ENCODE results near the gene GREM1. TPM values are rescaled to one million over a fixed set of nuclear protein-coding genes. Genes with fewer than 3 reads are reported as not detected.

Gene GREM1
- polyA plus RNA-seq, 1 of the 3 experiments (the other 2 are of a cell fraction) = 23.9 TPM

- H3K9ac ChIP-seq = no peak overlapping the region
- DNase-seq = no peak
- WGBS (ENCODE audit: low lambda C conversion rate) = 95% methylated on average over 4 of the region's 4 CpGs
- no peaks in the 10 kb centered on the region for H3K9me3 ChIP-seq
- H3K27ac ChIP-seq (ENCODE audit: low read depth in 2 of 2, low read length in 1 of 2) = no peak overlapping the region
- H3K36me3 ChIP-seq (replicated peaks in 1 of 2; ENCODE audit: control insufficient read depth in 1 of 2, insufficient read depth in 2 of 2, low read length in 1 of 2) = no peaks in the 10 kb centered on the region
- H3F3A ChIP-seq (replicated peaks; ENCODE audit: insufficient read depth) = peaks cover 22% of the 10 kb centered on the region
- H3K9me2 ChIP-seq = no peaks in the 10 kb centered on the region
- no peak overlapping the region for H3K4me2 ChIP-seq
- CTCF ChIA-PET = interaction anchor here (1.3 to 2.3 kb wide), 2 partner anchors 10 to 17 kb away, joined by 4 to 8 read pairs; no protein-coding TSS in a partner anchor
- no peaks in the 10 kb centered on the region for H4K20me1 ChIP-seq (ENCODE audit: insufficient read depth)
- POLR2A ChIA-PET = interaction anchor here (0.7 kb wide), 1 partner anchor 14 kb away, joined by 3 read pairs; no protein-coding TSS in a partner anchor
- TF ChIP-seq SIN3A (IDR thresholded peaks at IDR 0.05; ENCODE audit: borderline replicate concordance, low read depth, low read length) (no peak), EP300 (IDR thresholded peaks at IDR 0.05; ENCODE audit: borderline replicate concordance in 1 of 2, low read depth in 1 of 2, low read length in 1 of 2) (peak in 1 of 2 experiments; percentile 17; a peak in 1 of 4 replicates)
- H3K4me3 ChIP-seq (ENCODE audit: low read depth in 2 of 2, low read length in 1 of 2) = no peak overlapping the region
- H3K4me1 ChIP-seq (ENCODE audit: control insufficient read depth in 1 of 2, insufficient read depth in 2 of 2, low read depth in 1 of 2, low read length in 1 of 2) = peaks cover 2 to 23% of the 10 kb centered on the region in 2 experiments; a peak in 3 of 4 replicates
- no peak overlapping the region for H2AFZ ChIP-seq (ENCODE audit: low read depth)
- no peaks in the 10 kb centered on the region for H3K79me2 ChIP-seq (ENCODE audit: insufficient read depth)
- H3K27me3 ChIP-seq (ENCODE audit: insufficient read depth) = no peaks in the 10 kb centered on the region
These were observed 38.5 kb upstream of the GREM1 start for GRCh38 chr15:32679298-32679690.

DNA sequence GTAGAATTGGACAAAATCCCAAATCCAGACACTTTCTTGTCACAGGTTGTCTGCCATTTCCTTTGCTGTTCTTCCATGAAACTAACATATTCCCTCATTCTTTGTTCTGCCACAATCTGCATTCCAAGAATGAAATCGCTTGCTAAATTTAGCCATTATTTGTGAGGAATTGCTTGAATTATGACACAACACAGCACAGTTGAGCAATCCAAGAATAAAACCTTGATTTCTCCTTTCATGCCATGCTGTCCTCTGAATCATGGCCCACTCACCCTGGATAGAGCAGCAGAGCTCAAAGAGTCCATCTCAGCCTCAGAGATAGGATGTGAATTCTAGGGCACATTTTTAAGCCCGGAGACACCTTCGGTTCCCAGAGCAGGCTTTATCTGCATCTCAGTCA is 35.2 kb upstream of the GREM1 start:
- no peak for DNase-seq
- Histone ChIP-seq H3K4me1 (ENCODE audit: control insufficient read depth in 1 of 2, insufficient read depth in 2 of 2, low read depth in 1 of 2, low read length in 1 of 2) (peaks cover 2 to 37% of the 10 kb centered on the region in 2 experiments), H3K9me3 (no peaks in the 10 kb centered on the region), H3K9ac (peak overlapping the region; percentile 71), H2AFZ (ENCODE audit: low read depth) (peak overlapping the region; percentile 19; the same call in 1 of the 2 replicates), H3K79me2 (ENCODE audit: insufficient read depth) (peaks cover 18% of the 10 kb centered on the region; the same call in 1 of the 2 replicates), H3K36me3 (replicated peaks in 1 of 2; ENCODE audit: control insufficient read depth in 1 of 2, insufficient read depth in 2 of 2, low read length in 1 of 2) (no peaks in the 10 kb centered on the region), H3F3A (replicated peaks; ENCODE audit: insufficient read depth) (peaks cover 46% of the 10 kb centered on the region), H3K9me2 (no peaks in the 10 kb centered on the region), H3K4me3 (ENCODE audit: low read depth in 2 of 2, low read length in 1 of 2) (no peak overlapping the region), H3K27ac (ENCODE audit: low read depth in 2 of 2, low read length in 1 of 2) (peak overlapping the region; percentile 70 to 98), H4K20me1 (ENCODE audit: insufficient read depth) (no peaks in the 10 kb centered on the region), H3K27me3 (ENCODE audit: insufficient read depth) (no peaks in the 10 kb centered on the region), H3K4me2 (peak overlapping the region; percentile 13)
- 63% methylated on average over 3 of the region's 3 CpGs for WGBS (ENCODE audit: low lambda C conversion rate)
- ChIA-PET POLR2A (no interaction called here), CTCF (no interaction called here)
- TF ChIP-seq USF2 (IDR thresholded peaks at IDR 0.05; ENCODE audit: borderline replicate concordance, low read depth, low read length) = no peak
- no peak for TF ChIP-seq RFX5 (IDR thresholded peaks at IDR 0.05; ENCODE audit: low read length)
- no peak for TF ChIP-seq RAD21 (IDR thresholded peaks at IDR 0.05; ENCODE audit: low read length)
- TF ChIP-seq SMC3 (IDR thresholded peaks at IDR 0.05; ENCODE audit: low read depth, low read length) = no peak
- TF ChIP-seq CHD2 (IDR thresholded peaks at IDR 0.05; ENCODE audit: low read length, partially characterized antibody) = no peak
- TF ChIP-seq, protein P1, sequence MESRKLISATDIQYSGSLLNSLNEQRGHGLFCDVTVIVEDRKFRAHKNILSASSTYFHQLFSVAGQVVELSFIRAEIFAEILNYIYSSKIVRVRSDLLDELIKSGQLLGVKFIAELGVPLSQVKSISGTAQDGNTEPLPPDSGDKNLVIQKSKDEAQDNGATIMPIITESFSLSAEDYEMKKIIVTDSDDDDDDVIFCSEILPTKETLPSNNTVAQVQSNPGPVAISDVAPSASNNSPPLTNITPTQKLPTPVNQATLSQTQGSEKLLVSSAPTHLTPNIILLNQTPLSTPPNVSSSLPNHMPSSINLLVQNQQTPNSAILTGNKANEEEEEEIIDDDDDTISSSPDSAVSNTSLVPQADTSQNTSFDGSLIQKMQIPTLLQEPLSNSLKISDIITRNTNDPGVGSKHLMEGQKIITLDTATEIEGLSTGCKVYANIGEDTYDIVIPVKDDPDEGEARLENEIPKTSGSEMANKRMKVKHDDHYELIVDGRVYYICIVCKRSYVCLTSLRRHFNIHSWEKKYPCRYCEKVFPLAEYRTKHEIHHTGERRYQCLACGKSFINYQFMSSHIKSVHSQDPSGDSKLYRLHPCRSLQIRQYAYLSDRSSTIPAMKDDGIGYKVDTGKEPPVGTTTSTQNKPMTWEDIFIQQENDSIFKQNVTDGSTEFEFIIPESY (IDR thresholded peaks at IDR 0.05; ENCODE audit: borderline replicate concordance, low read depth) = no peak
- TF ChIP-seq SIN3A (IDR thresholded peaks at IDR 0.05; ENCODE audit: borderline replicate concordance, low read depth, low read length) = no peak
- TF ChIP-seq USF1 (IDR thresholded peaks at IDR 0.05; ENCODE audit: borderline replicate concordance, low read depth) = no peak
- TF ChIP-seq, protein P2, sequence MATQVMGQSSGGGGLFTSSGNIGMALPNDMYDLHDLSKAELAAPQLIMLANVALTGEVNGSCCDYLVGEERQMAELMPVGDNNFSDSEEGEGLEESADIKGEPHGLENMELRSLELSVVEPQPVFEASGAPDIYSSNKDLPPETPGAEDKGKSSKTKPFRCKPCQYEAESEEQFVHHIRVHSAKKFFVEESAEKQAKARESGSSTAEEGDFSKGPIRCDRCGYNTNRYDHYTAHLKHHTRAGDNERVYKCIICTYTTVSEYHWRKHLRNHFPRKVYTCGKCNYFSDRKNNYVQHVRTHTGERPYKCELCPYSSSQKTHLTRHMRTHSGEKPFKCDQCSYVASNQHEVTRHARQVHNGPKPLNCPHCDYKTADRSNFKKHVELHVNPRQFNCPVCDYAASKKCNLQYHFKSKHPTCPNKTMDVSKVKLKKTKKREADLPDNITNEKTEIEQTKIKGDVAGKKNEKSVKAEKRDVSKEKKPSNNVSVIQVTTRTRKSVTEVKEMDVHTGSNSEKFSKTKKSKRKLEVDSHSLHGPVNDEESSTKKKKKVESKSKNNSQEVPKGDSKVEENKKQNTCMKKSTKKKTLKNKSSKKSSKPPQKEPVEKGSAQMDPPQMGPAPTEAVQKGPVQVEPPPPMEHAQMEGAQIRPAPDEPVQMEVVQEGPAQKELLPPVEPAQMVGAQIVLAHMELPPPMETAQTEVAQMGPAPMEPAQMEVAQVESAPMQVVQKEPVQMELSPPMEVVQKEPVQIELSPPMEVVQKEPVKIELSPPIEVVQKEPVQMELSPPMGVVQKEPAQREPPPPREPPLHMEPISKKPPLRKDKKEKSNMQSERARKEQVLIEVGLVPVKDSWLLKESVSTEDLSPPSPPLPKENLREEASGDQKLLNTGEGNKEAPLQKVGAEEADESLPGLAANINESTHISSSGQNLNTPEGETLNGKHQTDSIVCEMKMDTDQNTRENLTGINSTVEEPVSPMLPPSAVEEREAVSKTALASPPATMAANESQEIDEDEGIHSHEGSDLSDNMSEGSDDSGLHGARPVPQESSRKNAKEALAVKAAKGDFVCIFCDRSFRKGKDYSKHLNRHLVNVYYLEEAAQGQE (IDR thresholded peaks at IDR 0.05; ENCODE audit: low read depth, low read length) = no peak
- no peak for TF ChIP-seq FOXJ3 (CRISPR knock-in tag; IDR thresholded peaks at IDR 0.05)
- TF ChIP-seq ELF1 (IDR thresholded peaks at IDR 0.05) = no peak
- TF ChIP-seq NRF1 (IDR thresholded peaks at IDR 0.05; ENCODE audit: low read depth, low read length) = no peak
- TF ChIP-seq GATA2 (CRISPR knock-in tag; IDR thresholded peaks at IDR 0.05) = no peak
- no peak for TF ChIP-seq RCOR1 (IDR thresholded peaks at IDR 0.05; ENCODE audit: low read length)
- TF ChIP-seq EZH2phosphoT487 (IDR thresholded peaks at IDR 0.05; ENCODE audit: borderline replicate concordance, low read depth) = no peak
- TF ChIP-seq MEF2A (IDR thresholded peaks at IDR 0.05; ENCODE audit: borderline replicate concordance, low read depth) = peak; percentile 99
- TF ChIP-seq GABPA (IDR thresholded peaks at IDR 0.05; ENCODE audit: low read depth) = no peak
- TF ChIP-seq TCF12 (IDR thresholded peaks at IDR 0.05) = peak; percentile 85
- TF ChIP-seq POLR2AphosphoS5 (IDR thresholded peaks at IDR 0.05; ENCODE audit: low read depth, low read length) = peak; percentile 53; the same call in 1 of the 2 replicates
- peak; percentile 69; the same call in 1 of the 2 replicates for TF ChIP-seq TEAD4 (IDR thresholded peaks at IDR 0.05; ENCODE audit: borderline replicate concordance, insufficient read depth)

Measured in SK-N-SH (cell line).